Subcutaneous adipose tissue (tissue), 4 donors: ENCODE measurements around the gene KLHL28. TPM values are rescaled to one million over a fixed set of nuclear protein-coding genes. Genes with fewer than 3 reads are reported as not detected.

Experiments used
- total RNA-seq, 4 donors: library from RNA; depleted of rRNA; stranded (reverse); fragments of >200 nt; gene quantifications; one replicate each; pipeline ENCODE4 v1.1.0, GENCODE V29; 2016
- TF ChIP-seq, protein P1 (sequence below): fragments of 450-650 bp; IDR thresholded peaks from one replicate; pipeline ENCODE4 v1.5.1; 2016; ENCODE audit warnings: low read depth, mild to moderate bottlenecking, control low read depth, antibody characterized with exemption, moderate library complexity

The KLHL28 gene
- total RNA-seq, 4 donors from 2014 or later, result 8.7 to 14.0 (median 12.9) TPM

DNA sequence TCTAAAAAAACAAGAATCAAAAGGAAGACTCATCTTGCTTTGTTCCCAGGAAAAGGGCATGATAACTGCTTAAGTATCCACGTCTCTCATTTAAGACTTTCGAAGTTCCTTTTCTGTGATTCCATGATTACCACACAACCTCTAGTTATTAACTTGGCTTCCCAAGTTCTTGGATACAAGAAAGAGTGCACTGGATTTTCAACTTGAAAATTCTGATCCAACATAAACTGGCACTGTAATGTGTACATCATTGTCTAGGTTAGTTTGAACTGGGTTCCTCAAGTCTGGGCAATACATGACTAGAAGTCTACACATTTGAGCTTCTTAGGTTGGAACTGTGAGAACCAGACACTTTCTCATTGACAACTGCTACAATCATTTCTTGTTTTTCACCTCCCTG, 1.6 kb downstream of the KLHL28 start:
- TF ChIP-seq, protein P1, sequence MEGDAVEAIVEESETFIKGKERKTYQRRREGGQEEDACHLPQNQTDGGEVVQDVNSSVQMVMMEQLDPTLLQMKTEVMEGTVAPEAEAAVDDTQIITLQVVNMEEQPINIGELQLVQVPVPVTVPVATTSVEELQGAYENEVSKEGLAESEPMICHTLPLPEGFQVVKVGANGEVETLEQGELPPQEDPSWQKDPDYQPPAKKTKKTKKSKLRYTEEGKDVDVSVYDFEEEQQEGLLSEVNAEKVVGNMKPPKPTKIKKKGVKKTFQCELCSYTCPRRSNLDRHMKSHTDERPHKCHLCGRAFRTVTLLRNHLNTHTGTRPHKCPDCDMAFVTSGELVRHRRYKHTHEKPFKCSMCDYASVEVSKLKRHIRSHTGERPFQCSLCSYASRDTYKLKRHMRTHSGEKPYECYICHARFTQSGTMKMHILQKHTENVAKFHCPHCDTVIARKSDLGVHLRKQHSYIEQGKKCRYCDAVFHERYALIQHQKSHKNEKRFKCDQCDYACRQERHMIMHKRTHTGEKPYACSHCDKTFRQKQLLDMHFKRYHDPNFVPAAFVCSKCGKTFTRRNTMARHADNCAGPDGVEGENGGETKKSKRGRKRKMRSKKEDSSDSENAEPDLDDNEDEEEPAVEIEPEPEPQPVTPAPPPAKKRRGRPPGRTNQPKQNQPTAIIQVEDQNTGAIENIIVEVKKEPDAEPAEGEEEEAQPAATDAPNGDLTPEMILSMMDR, result no peak

DNA sequence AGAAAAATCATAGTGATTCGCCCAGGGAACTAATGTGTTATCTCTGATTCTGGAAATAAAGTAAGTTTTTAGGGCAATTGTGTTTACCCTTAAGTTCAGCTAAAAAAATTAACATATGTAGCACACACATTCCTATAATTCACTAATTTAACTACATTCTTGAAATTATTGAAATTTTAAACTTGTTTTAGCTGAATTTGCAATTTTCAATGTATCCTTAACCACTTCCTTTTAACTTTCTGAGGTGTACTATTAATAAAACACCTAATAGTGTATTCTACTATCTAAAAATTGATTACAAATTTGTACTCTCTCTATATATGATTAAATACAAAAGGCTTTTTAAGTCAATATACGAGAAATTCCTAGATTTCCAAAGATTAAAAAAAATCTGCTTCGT, 2.2 kb downstream of the KLHL28 start:
- TF ChIP-seq, protein P1, result no peak

DNA sequence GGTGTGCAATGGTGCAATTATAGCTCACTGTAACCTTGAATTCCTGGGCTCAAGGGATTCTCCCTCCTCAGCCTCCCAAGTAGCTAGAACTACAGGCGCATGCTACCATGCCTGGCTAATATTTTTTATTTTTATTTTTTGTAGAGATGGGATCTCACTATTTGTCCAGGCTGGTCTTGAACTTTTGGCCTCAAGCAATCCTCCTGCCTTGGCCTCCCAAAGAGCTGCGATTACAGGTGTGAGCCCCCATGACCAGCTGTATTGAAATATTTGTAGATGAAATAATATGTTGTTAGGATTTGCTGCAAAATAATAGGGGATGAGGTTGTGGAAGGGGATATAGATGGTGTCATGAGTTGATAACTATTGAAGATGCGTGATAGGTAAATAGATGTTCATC, 4.9 kb downstream of the KLHL28 start:
- TF ChIP-seq, protein P1, result no peak

DNA sequence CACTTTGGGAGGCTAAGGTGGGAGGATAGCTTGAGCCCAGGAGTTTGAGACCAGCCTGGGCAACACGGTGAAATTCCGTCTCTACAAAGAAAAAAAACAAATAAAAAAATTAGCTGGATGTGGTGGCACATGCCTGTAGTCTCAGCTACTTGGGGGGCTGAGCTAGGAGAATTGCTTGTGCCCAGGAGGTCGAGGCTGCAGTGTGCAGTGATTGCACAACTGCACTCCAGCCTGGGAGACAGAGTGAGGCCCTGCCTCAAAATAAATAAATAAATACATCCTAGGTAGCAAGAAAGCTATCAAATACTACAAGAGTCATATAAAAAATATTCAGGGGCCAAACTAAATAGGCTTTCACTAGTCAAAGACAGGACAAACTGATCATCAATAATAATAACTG, 6.2 kb downstream of the KLHL28 start:
- TF ChIP-seq, protein P1, result no peak

DNA sequence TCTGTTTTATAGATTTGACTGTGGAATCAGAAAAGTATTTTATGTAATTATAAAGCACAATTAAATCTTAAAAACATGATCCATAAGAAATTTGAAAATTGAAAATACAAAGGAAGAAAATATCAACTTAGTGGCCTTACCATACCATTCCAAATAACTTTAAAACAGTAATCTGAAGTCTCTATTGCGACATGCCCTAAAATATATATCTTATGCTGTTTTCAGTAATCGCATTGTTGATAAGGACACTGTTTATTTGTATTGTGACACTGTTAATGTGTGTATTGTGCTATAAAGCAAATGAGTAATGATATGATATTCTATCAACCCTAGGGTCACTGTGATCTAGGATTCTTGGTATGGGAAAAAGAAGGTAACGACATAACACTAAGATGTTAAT, 7.0 kb downstream of the KLHL28 start:
- TF ChIP-seq, protein P1, result no peak

DNA sequence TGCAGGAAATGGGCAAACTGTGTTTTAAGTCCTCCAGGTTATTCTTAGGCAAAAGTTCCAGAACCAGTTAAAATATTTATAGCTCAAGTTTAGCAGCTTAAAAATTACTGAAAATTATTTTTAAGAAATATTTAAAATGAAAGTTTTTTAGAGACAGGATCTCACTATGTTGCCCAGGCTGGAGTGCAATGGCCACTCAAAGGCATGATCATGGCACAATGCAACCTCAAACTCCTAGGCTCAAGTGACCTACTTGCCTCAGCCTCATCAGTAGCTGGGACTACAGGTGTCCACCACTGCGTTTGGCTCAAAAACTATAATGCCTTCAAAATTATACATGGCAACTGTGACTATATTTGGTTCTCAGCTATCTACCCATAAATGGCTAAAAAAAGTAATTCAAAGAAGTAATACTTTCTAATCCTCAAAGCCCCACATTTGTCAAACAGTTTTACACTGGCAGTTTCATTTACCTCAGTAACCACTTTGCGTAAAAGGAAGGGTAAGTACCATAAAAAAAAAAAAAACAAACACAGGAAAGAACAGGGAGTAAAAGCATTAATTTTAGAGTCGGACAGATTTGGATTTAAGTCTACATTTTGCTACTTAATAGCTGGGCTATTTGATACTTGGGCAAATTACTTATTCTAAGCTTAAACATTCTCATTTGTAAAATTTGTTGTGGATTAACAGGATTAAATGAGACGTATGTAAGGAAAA, 9.2 kb downstream of the KLHL28 start:
- TF ChIP-seq, protein P1, result no peak

DNA sequence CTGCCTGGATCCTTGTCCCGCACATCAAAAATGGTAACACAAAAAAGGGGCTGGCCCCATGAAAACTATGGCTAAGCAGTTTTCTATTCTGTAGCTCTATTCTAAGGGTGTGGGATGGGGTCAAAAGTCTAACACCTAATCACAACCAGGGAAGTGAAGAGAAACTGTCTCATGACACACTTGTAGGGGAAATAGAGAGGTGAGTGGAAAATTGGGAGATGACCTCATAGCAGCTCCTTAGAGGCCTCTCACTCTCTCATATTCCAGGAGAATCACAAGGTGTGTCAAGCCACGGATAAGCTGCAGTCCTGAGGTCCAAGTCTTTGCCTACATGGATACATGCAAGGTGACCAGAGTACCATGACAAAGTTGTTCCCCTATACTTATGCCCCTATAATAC, 10.7 kb downstream of the KLHL28 start:
- TF ChIP-seq, protein P1, result no peak
